GM12892 (cell line): ENCODE measurements around the gene CDH4.

Source experiments
- POLR2A ChIP-seq: IDR thresholded peaks from 2 replicates; pipeline ENCODE4 v1.6.1; 2011; ENCODE audit warnings: low read depth, low read length, control low read depth
- POLR2AphosphoS5 ChIP-seq: IDR thresholded peaks from 2 replicates; pipeline ENCODE4 v1.6.1; 2011; ENCODE audit warnings: low read depth, low read length, control low read depth
- TAF1 ChIP-seq: IDR thresholded peaks from 2 replicates; pipeline ENCODE4 v1.6.1; 2011; ENCODE audit warnings: low read depth, mild to moderate bottlenecking, control low read depth, low read length, borderline replicate concordance

DNA sequence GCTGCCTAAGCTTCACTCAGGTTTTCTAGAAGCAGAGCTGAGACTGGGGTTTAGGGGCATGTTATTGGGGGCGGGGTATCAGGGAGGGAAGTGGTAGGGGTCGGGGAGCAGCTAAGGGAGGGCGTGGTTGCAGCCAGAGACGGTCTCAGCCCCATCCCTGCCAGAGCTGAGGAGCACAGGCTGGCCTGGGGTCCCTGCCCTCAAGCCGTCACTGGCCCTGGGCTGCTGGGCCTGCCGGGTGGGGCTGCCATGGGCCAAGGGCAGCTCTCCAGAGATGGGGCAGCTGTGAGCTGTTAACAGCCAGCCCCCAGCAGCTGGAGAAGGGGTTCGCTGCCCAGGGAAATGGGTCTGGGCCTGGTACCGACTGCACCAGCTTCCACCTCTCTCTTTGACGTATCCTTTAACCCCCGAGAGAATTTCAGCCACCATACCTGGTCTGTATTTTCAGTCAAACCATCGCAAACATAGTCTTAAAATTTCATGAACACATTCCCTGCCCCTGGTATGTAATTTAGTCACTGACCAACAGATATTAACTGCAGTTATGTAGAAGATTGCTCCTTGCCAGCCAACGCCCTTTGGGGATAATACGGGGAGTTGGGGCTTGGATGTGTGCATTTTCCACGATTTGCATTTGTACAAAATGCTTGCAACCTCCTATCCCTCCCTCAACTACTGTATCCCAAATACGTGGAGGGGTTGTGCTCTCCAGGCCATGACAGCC is 560.2 kb downstream of the CDH4 start:
- TF ChIP-seq POLR2A, result no peak
- TF ChIP-seq TAF1, result no peak
- TF ChIP-seq POLR2AphosphoS5, result no peak
